ENCODE data around the gene LSAMP. TPM values are rescaled to one million over a fixed set of nuclear protein-coding genes. Genes with fewer than 3 reads are reported as not detected.

The LSAMP gene
- total and polyA plus RNA-seq, 9 of the 15 experiments (the other 6 are each of a cell fraction or from before 2014, with no cell fraction given) = 0.09 to 0.11 TPM; not detected in 7

GRCh38 chr3:116161575-116162525 lies 283.4 kb downstream of the LSAMP start:
- Histone ChIP-seq H3K9ac (ENCODE audit: insufficient read depth in 1 of 2, low read depth in 2 of 2, low read length in 2 of 2) (no peak overlapping the region), H3K27me3 (ENCODE audit: control insufficient read depth in 2 of 2, insufficient read depth in 2 of 2, low read length in 2 of 2) (no peaks in the 10 kb centered on the region), H3K27ac (ENCODE audit: extremely low read depth, low read depth, low read length) (no peak overlapping the region), H3K4me3 (no peak overlapping the region), H3K9me1 (ENCODE audit: control insufficient read depth, insufficient read depth, low read length) (no peaks in the 10 kb centered on the region), H3K4me2 (ENCODE audit: insufficient read depth, low read length) (no peak overlapping the region), H4K20me1 (replicated peaks; ENCODE audit: control insufficient read depth, insufficient read depth, low read length) (no peaks in the 10 kb centered on the region), H3K79me2 (ENCODE audit: control insufficient read depth, insufficient read depth, low read length) (no peaks in the 10 kb centered on the region), H3K9me3 (replicated peaks; ENCODE audit: control insufficient read depth, insufficient read depth, low read depth, low read length) (no peaks in the 10 kb centered on the region), H3K4me1 (replicated peaks in 1 of 2; ENCODE audit: control insufficient read depth in 2 of 2, insufficient read depth in 2 of 2, low read length in 2 of 2) (no peaks in the 10 kb centered on the region), H2AFZ (ENCODE audit: low read depth, low read length) (no peak overlapping the region), H3K36me3 (ENCODE audit: control insufficient read depth, insufficient read depth, low read length) (no peaks in the 10 kb centered on the region)
- intact Hi-C loops (cut with micrococcal nuclease) (no loop called here), in situ Hi-C loops (cut with MboI) (no loop called here)
- DNase-seq (ENCODE audit: extremely low read depth in 1 of 4, low spot score in 3 of 4) = no peak
- ChIA-PET CTCF (ENCODE audit: low intra/inter-chr PET ratio) (no interaction called here), POLR2A (no interaction called here)
- 5% methylated on average over 5 of the region's 5 CpGs for WGBS (ENCODE audit: insufficient coverage, low coverage, missing lambda C conversion rate)
- BruUV-seq (replicated peaks) = no TSS peak
- ATAC-seq = no peak
- no peak for FAIRE-seq
- TF ChIP-seq MAFF (IDR thresholded peaks at IDR 0.05; ENCODE audit: low read length) (peak; percentile 37; the same call in 1 of the 2 replicates), ZHX1 (conservative IDR thresholded peaks at IDR 0.05; ENCODE audit: low read length) (no peak), ARID2 (IDR thresholded peaks at IDR 0.05) (no peak), GABPA (tag; conservative IDR thresholded peaks at IDR 0.05; ENCODE audit: low read depth) (no peak), YBX1 (IDR thresholded peaks at IDR 0.05) (no peak), MAFK (IDR thresholded peaks at IDR 0.05; ENCODE audit: low read length) (peak; percentile 38; the same call in 1 of the 2 replicates), MNT (conservative IDR thresholded peaks at IDR 0.05) (no peak), C11orf30 (IDR thresholded peaks at IDR 0.05; ENCODE audit: low read depth) (peak; percentile 58; the same call in 1 of the 2 replicates), ZNF695 (CRISPR knock-in tag; IDR thresholded peaks at IDR 0.05) (no peak), ZNF217 (CRISPR knock-in tag; IDR thresholded peaks at IDR 0.05) (no peak), RAD51 (IDR thresholded peaks at IDR 0.05; ENCODE audit: borderline replicate concordance, low read depth) (no peak), CBFA2T2 (conservative IDR thresholded peaks at IDR 0.05) (no peak), ZNF316 (IDR thresholded peaks at IDR 0.05) (peak; percentile 61), SMARCB1 (IDR thresholded peaks at IDR 0.05; ENCODE audit: insufficient read length, low read depth) (no peak)
- TF ChIP-seq, protein P1, sequence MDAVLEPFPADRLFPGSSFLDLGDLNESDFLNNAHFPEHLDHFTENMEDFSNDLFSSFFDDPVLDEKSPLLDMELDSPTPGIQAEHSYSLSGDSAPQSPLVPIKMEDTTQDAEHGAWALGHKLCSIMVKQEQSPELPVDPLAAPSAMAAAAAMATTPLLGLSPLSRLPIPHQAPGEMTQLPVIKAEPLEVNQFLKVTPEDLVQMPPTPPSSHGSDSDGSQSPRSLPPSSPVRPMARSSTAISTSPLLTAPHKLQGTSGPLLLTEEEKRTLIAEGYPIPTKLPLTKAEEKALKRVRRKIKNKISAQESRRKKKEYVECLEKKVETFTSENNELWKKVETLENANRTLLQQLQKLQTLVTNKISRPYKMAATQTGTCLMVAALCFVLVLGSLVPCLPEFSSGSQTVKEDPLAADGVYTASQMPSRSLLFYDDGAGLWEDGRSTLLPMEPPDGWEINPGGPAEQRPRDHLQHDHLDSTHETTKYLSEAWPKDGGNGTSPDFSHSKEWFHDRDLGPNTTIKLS (IDR thresholded peaks at IDR 0.05; ENCODE audit: borderline replicate concordance, low read depth) = no peak
- TF ChIP-seq, protein P2, sequence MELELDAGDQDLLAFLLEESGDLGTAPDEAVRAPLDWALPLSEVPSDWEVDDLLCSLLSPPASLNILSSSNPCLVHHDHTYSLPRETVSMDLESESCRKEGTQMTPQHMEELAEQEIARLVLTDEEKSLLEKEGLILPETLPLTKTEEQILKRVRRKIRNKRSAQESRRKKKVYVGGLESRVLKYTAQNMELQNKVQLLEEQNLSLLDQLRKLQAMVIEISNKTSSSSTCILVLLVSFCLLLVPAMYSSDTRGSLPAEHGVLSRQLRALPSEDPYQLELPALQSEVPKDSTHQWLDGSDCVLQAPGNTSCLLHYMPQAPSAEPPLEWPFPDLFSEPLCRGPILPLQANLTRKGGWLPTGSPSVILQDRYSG (tag; conservative IDR thresholded peaks at IDR 0.05; ENCODE audit: low read depth) = no peak
